DND-41 (cell line): ENCODE measurements around the gene TGM1.

ENCODE experiments used
- ATAC-seq: fragments of 200-7000 bp; cut with Tn5 transposase; 3 replicates; pipeline ENCODE4 v1.9.1; 2021; ENCODE audit warnings: low read depth; ENCODE audit not compliant: insufficient read depth
- DNase-seq: peaks from one replicate; pipeline ENCODE4 v3.0.0-alpha.2; 2020
- H2AFZ ChIP-seq: 2 replicates; pipeline ENCODE4 v1.6.0; 2012; ENCODE audit warnings: low read depth, low read length
- H3K27ac ChIP-seq: 2 replicates; pipeline ENCODE4 v1.5.1; 2012; ENCODE audit warnings: low read length, inconsistent platforms
- H3K27me3 ChIP-seq: fragments of 200-600 bp; sonication (generic); 2 replicates; pipeline ENCODE4 v1.6.0; 2012; ENCODE audit warnings: low read length, mild to moderate bottlenecking, inconsistent platforms; ENCODE audit not compliant: insufficient read depth, poor library complexity
- H3K36me3 ChIP-seq: 2 replicates; pipeline ENCODE4 v1.5.1; 2012; ENCODE audit warnings: low read length, inconsistent platforms; ENCODE audit not compliant: insufficient read depth
- H3K4me1 ChIP-seq: 2 replicates; pipeline ENCODE4 v1.5.1; 2012; ENCODE audit warnings: mild to moderate bottlenecking, low read length; ENCODE audit not compliant: insufficient read depth
- H3K4me2 ChIP-seq: 2 replicates; pipeline ENCODE4 v1.6.0; 2012; ENCODE audit warnings: mild to moderate bottlenecking, moderate library complexity, low read length, inconsistent platforms; ENCODE audit not compliant: insufficient read depth
- H3K4me3 ChIP-seq, 2 experiments: fragments of 200-600 bp in 1 of 2; shearing (Covaris generic) in 1 of 2; 2 replicates each; pipeline ENCODE4 v1.5.1; 2012 to 2016; ENCODE audit warnings: inconsistent platforms in 2 of 2, low read length in 2 of 2, mild to moderate bottlenecking in 2 of 2, low read depth in 1 of 2, moderate library complexity in 1 of 2
- H3K79me2 ChIP-seq: 2 replicates; pipeline ENCODE4 v1.6.0; 2012; ENCODE audit warnings: low read length, inconsistent platforms; ENCODE audit not compliant: insufficient read depth
- H3K9ac ChIP-seq: 2 replicates; pipeline ENCODE4 v1.6.0; 2012; ENCODE audit warnings: low read depth, mild to moderate bottlenecking, inconsistent platforms, low read length, moderate library complexity
- H3K9me3 ChIP-seq: 2 replicates; pipeline ENCODE4 v1.5.1; 2012; ENCODE audit warnings: low read length, moderate library complexity, mild to moderate bottlenecking, inconsistent platforms; ENCODE audit not compliant: insufficient read depth, severe bottlenecking
- H4K20me1 ChIP-seq: 2 replicates; pipeline ENCODE4 v1.6.0; 2012; ENCODE audit warnings: low read length; ENCODE audit not compliant: insufficient read depth
- CTCF ChIP-seq: IDR thresholded peaks from 2 replicates; pipeline ENCODE4 v1.5.1; 2012; ENCODE audit warnings: borderline replicate concordance, low read length, moderate library complexity, mild to moderate bottlenecking; ENCODE audit not compliant: poor library complexity, severe bottlenecking; ENCODE audit errors: extremely low read depth
- EZH2 ChIP-seq: IDR thresholded peaks from 3 replicates; pipeline ENCODE4 v1.6.1; 2012; ENCODE audit warnings: borderline replicate concordance, low read depth, mild to moderate bottlenecking, moderate library complexity, low read length, inconsistent platforms; ENCODE audit not compliant: severe bottlenecking

Gene TGM1

GRCh38 chr14:24269368-24269767, 6.4 kb upstream of the TGM1 start:
- H3K36me3 ChIP-seq, result peaks cover 14% of the 10 kb centered on the region; the same call in 1 of the 2 replicates
- no peak for ATAC-seq

GRCh38 chr14:24268225-24268624, 5.2 kb upstream of the TGM1 start:
- Histone ChIP-seq H3K9me3 (no peaks in the 10 kb centered on the region), H3K27me3 (no peaks in the 10 kb centered on the region), H3K4me1 (peaks cover 27% of the 10 kb centered on the region), H2AFZ (no peak overlapping the region), H4K20me1 (no peaks in the 10 kb centered on the region), H3K4me2 (no peak overlapping the region), H3K79me2 (peaks cover 6% of the 10 kb centered on the region; the same call in 1 of the 2 replicates), H3K4me3 (no peak overlapping the region), H3K9ac (no peak overlapping the region), H3K27ac (no peak overlapping the region), H3K36me3 (peaks cover 14% of the 10 kb centered on the region; the same call in 1 of the 2 replicates)
- DNase-seq (no peak), ATAC-seq (no peak)
- TF ChIP-seq CTCF (no peak), EZH2 (no peak)

More at GRCh38 chr14:24269368-24269767, 6.4 kb upstream of the TGM1 start:
- no peak for TF ChIP-seq CTCF
- TF ChIP-seq EZH2, result no peak
- DNase-seq, result no peak
- H2AFZ ChIP-seq, result no peak overlapping the region
- no peak overlapping the region for H3K4me2 ChIP-seq
- peaks cover 27% of the 10 kb centered on the region for H3K4me1 ChIP-seq
- H3K27me3 ChIP-seq, result no peaks in the 10 kb centered on the region
- H4K20me1 ChIP-seq, result no peaks in the 10 kb centered on the region
- H3K4me3 ChIP-seq, result no peak overlapping the region
- no peak overlapping the region for H3K9ac ChIP-seq
- no peaks in the 10 kb centered on the region for H3K9me3 ChIP-seq
- no peak overlapping the region for H3K27ac ChIP-seq
- H3K79me2 ChIP-seq, result peaks cover 6% of the 10 kb centered on the region; the same call in 1 of the 2 replicates

GRCh38 chr14:24267516-24267915, 4.5 kb upstream of the TGM1 start:
- H3K36me3 ChIP-seq, result peaks cover 14% of the 10 kb centered on the region; the same call in 1 of the 2 replicates
- no peak for DNase-seq

More at GRCh38 chr14:24267516-24267915, 4.5 kb upstream of the TGM1 start:
- H3K9ac ChIP-seq, result no peak overlapping the region
- TF ChIP-seq EZH2, result no peak
- no peak for TF ChIP-seq CTCF
- peaks cover 6% of the 10 kb centered on the region; the same call in 1 of the 2 replicates for H3K79me2 ChIP-seq
- H2AFZ ChIP-seq, result no peak overlapping the region
- ATAC-seq, result no peak
- peaks cover 23% of the 10 kb centered on the region for H3K4me1 ChIP-seq
- H4K20me1 ChIP-seq, result no peaks in the 10 kb centered on the region
- H3K27me3 ChIP-seq, result no peaks in the 10 kb centered on the region
- H3K27ac ChIP-seq, result no peak overlapping the region
- H3K4me2 ChIP-seq, result no peak overlapping the region
- no peak overlapping the region for H3K4me3 ChIP-seq
- H3K9me3 ChIP-seq, result no peaks in the 10 kb centered on the region
